Activated CD8-positive, alpha-beta memory T cell treated with anti-CD3 and anti-CD28 coated beads for 1 hour (primary cell): Measurements from ENCODE around the gene TSACC.
"Not testable (repeated sequence)": the region's sequence is repeated elsewhere in the genome, so short reads cannot be mapped to it uniquely, and the experiment has no call there.

Experiments used
- DNase-seq, 2 donors: peaks; one replicate each; pipeline ENCODE4 v3.0.0-alpha.2; 2020; ENCODE audit warnings: low read depth in 1 of 2; ENCODE audit errors: extremely low read depth in 1 of 2

The TSACC gene

GRCh38 chr1:156346035-156346434 lies 7.7 kb downstream of the TSACC start:
- DNase-seq: not testable (repeated sequence)

- DNase-seq: no peak
Observed at GRCh38 chr1:156346636-156347035, 8.3 kb downstream of the TSACC start.

GRCh38 chr1:156347331-156347730 lies 9.0 kb downstream of the TSACC start:
- no peak for DNase-seq

GRCh38 chr1:156352481-156352880 lies 14.2 kb downstream of the TSACC start:
- DNase-seq: not testable (repeated sequence)

- DNase-seq: no peak
Observed at GRCh38 chr1:156356262-156356874, 18.0 kb downstream of the TSACC start.

GRCh38 chr1:156356875-156357534 lies 18.7 kb downstream of the TSACC start:
- DNase-seq: peak; percentile 18 to 52

GRCh38 chr1:156357977-156358376 lies 19.7 kb downstream of the TSACC start:
- no peak for DNase-seq

GRCh38 chr1:156358641-156359040 lies 20.3 kb downstream of the TSACC start:
- DNase-seq: no peak

- no peak for DNase-seq
Observed at GRCh38 chr1:156359249-156359648, 20.9 kb downstream of the TSACC start.

GRCh38 chr1:156359973-156360372 lies 21.6 kb downstream of the TSACC start:
- DNase-seq: no peak

GRCh38 chr1:156360534-156360933 lies 22.2 kb downstream of the TSACC start:
- no peak for DNase-seq

GRCh38 chr1:156365754-156366153 lies 27.4 kb downstream of the TSACC start:
- DNase-seq: no peak

GRCh38 chr1:156366378-156367166 lies 28.2 kb downstream of the TSACC start:
- no peak for DNase-seq

- DNase-seq: no peak
Observed at GRCh38 chr1:156367383-156368156, 29.2 kb downstream of the TSACC start.

- no peak for DNase-seq
Observed at GRCh38 chr1:156368157-156368658, 29.9 kb downstream of the TSACC start.

GRCh38 chr1:156368889-156369684 lies 30.8 kb downstream of the TSACC start, which contains the start of gene RHBG:
Gene RHBG (plus strand): TSS chr1:156369211. CDS start chr1:156369250, 39 bp downstream.
- no peak for DNase-seq

- not testable (repeated sequence) for DNase-seq
Observed at GRCh38 chr1:156369685-156370286, 31.5 kb downstream of the TSACC start.

GRCh38 chr1:156371553-156372264 lies 33.4 kb downstream of the TSACC start:
- no peak for DNase-seq

GRCh38 chr1:156372265-156372586 lies 33.9 kb downstream of the TSACC start:
- no peak for DNase-seq
